Osteocyte (in vitro differentiated cells): ENCODE results near the gene PAX4. TPM values are rescaled to one million over a fixed set of nuclear protein-coding genes. Genes with fewer than 3 reads are reported as not detected.

Experiments used
- DNase-seq: peaks from one replicate; pipeline ENCODE4 v3.0.0; 2021; ENCODE audit warnings: mixed read lengths; ENCODE audit not compliant: unreplicated experiment; ENCODE audit errors: extremely low spot score
- H3K27ac Mint-ChIP-seq: one replicate; pipeline ENCODE4 v1.8.0; 2021; ENCODE audit warnings: mild to moderate bottlenecking, mixed read lengths; ENCODE audit not compliant: unreplicated experiment
- H3K27me3 Mint-ChIP-seq: one replicate; pipeline ENCODE4 v1.8.0; 2021; ENCODE audit warnings: mixed read lengths; ENCODE audit not compliant: unreplicated experiment
- H3K36me3 Mint-ChIP-seq: one replicate; pipeline ENCODE4 v1.8.0; 2021; ENCODE audit warnings: mixed read lengths; ENCODE audit not compliant: unreplicated experiment
- H3K4me1 Mint-ChIP-seq: one replicate; pipeline ENCODE4 v1.8.0; 2021; ENCODE audit warnings: mixed read lengths; ENCODE audit not compliant: unreplicated experiment
- H3K4me3 Mint-ChIP-seq: one replicate; pipeline ENCODE4 v1.8.0; 2021; ENCODE audit warnings: mild to moderate bottlenecking, moderate library complexity, mixed read lengths; ENCODE audit not compliant: unreplicated experiment
- H3K9me3 Mint-ChIP-seq: one replicate; pipeline ENCODE4 v1.8.0; 2021; ENCODE audit warnings: mixed read lengths; ENCODE audit not compliant: unreplicated experiment
- total RNA-seq: library from RNA; stranded (reverse); gene quantifications from 2 replicates; pipeline ENCODE4 v1.2.1, GENCODE V29; 2021
- TF ChIP-seq, protein P1 (sequence below): fragments of 200-600 bp; sonication (generic); IDR thresholded peaks from 2 replicates; pipeline ENCODE4 v1.5.0; 2021; ENCODE audit warnings: antibody characterized with exemption, mild to moderate bottlenecking, moderate library complexity

Gene PAX4
- total RNA-seq, 1 donor from 2014 or later = not detected

DNA sequence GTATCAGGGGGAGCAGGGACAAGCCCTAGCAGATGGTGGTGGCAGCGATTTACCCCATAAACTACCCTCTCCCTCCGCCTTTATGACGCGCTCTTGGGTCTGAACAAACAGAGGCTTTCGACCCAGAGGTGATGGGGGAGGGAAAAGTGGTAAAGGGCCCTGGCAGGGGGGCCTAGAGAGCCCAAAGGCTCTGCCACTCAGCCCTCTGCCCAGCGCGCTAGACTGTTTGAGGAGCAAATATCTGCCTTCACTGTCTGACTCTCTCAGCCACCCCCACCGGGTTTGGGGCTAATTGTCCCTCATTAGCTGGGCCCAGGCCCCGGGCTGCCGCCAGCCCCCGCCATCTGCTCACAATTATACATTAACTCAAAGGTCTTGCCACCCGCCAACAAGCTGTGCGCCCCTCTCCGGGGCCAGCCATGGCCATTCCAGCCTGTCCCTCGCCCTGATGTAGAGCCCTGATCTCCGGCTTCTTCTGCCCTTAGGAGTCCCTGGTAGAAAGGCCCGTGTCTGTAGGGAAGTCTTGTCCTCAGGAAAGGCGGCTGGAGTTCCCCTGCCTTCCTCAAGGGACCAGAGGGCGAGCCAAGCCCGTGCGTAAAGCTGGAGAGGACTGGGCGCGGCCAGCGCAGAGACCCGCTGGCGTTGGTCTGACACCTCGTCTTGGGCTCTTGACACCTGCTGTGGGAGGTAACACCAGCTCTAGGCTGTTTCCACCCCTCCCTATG is 1.9 kb upstream of the PAX4 start:
- Mint-ChIP-seq H3K27me3 (peaks cover 89% of the 10 kb centered on the region), H3K36me3 (no peaks in the 10 kb centered on the region), H3K4me1 (peaks cover 10% of the 10 kb centered on the region), H3K9me3 (no peaks in the 10 kb centered on the region), H3K27ac (no peak overlapping the region), H3K4me3 (no peak overlapping the region)
- TF ChIP-seq, protein P1, sequence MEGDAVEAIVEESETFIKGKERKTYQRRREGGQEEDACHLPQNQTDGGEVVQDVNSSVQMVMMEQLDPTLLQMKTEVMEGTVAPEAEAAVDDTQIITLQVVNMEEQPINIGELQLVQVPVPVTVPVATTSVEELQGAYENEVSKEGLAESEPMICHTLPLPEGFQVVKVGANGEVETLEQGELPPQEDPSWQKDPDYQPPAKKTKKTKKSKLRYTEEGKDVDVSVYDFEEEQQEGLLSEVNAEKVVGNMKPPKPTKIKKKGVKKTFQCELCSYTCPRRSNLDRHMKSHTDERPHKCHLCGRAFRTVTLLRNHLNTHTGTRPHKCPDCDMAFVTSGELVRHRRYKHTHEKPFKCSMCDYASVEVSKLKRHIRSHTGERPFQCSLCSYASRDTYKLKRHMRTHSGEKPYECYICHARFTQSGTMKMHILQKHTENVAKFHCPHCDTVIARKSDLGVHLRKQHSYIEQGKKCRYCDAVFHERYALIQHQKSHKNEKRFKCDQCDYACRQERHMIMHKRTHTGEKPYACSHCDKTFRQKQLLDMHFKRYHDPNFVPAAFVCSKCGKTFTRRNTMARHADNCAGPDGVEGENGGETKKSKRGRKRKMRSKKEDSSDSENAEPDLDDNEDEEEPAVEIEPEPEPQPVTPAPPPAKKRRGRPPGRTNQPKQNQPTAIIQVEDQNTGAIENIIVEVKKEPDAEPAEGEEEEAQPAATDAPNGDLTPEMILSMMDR = no peak
- no peak for DNase-seq

DNA sequence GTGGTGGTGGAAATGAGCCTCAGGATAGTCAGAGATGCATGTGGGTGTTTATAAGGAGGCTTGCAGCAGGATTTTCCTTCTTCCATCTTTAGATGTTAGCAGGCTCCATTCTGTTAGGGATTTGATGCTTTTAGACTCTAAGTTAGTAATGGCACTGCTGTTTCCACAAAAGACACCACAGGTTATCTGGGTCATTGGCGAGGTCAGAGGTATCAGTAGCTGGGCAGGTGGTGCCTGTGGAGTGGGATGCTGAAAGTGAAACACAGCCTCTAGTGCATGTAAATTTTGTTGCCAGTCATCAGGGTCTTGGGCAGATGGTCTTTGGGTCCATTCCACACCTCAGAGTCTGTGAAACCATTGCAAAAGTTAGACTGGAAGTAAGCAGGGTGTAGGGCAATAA is 833 bp upstream of the PAX4 start:
- no peaks in the 10 kb centered on the region for H3K36me3 Mint-ChIP-seq
- H3K4me3 Mint-ChIP-seq = no peak overlapping the region
- H3K9me3 Mint-ChIP-seq = no peaks in the 10 kb centered on the region
- H3K27ac Mint-ChIP-seq = no peak overlapping the region
- DNase-seq = no peak
- peaks cover 10% of the 10 kb centered on the region for H3K4me1 Mint-ChIP-seq
- peaks cover 83% of the 10 kb centered on the region for H3K27me3 Mint-ChIP-seq
- TF ChIP-seq, protein P1 = no peak

DNA sequence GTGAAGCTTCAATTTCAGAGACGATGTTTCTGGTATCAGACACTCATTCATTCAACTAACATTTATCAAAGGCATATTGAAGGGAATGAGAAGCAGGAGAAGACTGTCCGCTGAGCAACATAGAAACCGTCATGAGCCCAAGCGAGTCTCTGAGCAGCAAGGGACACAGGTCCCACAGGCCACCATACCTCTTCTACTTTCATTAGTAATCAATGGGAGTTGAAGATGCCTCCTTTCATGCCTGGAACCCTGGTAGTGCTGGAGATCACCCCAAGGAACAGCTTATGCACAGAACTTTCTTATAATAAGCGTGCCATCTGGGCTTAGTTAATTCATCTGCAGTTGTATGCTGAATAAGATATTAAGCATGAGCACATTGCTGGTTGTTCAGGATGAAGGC is 1.2 kb downstream of the PAX4 start:
- no peak overlapping the region for H3K4me3 Mint-ChIP-seq
- no peaks in the 10 kb centered on the region for H3K36me3 Mint-ChIP-seq
- H3K27me3 Mint-ChIP-seq = peaks cover 71% of the 10 kb centered on the region
- H3K9me3 Mint-ChIP-seq = no peaks in the 10 kb centered on the region
- DNase-seq = no peak
- H3K27ac Mint-ChIP-seq = no peak overlapping the region
- TF ChIP-seq, protein P1 = no peak
- peaks cover 10% of the 10 kb centered on the region for H3K4me1 Mint-ChIP-seq

DNA sequence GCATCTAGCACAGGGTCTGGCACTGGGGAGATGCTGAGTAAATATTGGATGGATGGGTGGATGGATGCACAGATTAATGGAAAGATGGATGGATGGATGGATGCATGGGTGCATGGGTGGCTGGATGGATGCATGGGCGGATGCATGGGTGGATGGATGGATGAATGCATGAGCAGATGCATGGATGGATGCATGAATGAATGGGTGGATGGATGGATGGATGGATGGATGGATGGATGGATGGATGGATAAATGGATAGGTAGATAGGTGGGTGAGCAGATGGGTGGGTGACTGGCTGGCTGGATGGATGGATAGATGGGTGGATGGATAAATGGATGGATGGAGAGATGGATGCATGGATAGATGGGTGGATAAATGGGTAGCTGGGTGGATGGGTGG is 5.7 kb downstream of the PAX4 start:
- no peak overlapping the region for H3K4me3 Mint-ChIP-seq
- no peaks in the 10 kb centered on the region for H3K4me1 Mint-ChIP-seq
- no peak overlapping the region for H3K27ac Mint-ChIP-seq

DNA sequence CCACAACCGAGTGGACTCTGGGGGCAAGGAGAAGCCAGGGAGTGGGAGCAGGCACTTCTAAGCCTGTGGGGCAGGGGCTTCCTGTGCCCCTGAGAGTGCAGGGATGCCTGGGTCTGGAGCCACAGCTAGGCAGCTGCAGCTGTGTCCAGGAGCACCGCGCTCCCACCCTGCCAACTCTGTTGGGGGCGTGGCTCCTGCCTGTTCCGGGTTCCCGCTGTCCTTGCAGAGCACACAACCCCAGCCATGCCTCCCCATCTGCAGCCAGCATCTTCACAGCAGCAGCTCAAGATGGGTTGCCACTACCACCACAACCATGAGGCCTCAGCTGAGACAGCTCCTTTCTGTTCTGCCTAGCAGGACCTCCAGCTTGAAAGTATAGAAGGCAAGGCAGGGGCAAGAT is 8.6 kb downstream of the PAX4 start:
- Mint-ChIP-seq H3K27ac (no peak overlapping the region), H3K4me1 (no peaks in the 10 kb centered on the region), H3K4me3 (no peak overlapping the region), H3K9me3 (peaks cover 2% of the 10 kb centered on the region), H3K36me3 (no peaks in the 10 kb centered on the region), H3K27me3 (peaks cover 10% of the 10 kb centered on the region)
- no peak for DNase-seq
- TF ChIP-seq, protein P1 = no peak

More for the DNA sequence above, 5.7 kb downstream of the PAX4 start:
- Mint-ChIP-seq H3K27me3 (peaks cover 30% of the 10 kb centered on the region), H3K36me3 (no peaks in the 10 kb centered on the region), H3K9me3 (no peaks in the 10 kb centered on the region)
- TF ChIP-seq, protein P1 = no peak
- no peak for DNase-seq
